H1 (cell line): ENCODE measurements around the gene ACE. TPM values are rescaled to one million over a fixed set of nuclear protein-coding genes. Genes with fewer than 3 reads are reported as not detected.

ENCODE experiments used
- CHD7 ChIP-seq: fragments of 300-600 bp; sonication (generic); IDR thresholded peaks from 2 replicates; pipeline ENCODE4 v1.7.1; 2012; ENCODE audit warnings: low read length, moderate library complexity, mild to moderate bottlenecking, inconsistent platforms; ENCODE audit not compliant: insufficient replicate concordance
- polyA plus RNA-seq, 7 experiments: library from polyadenylated mRNA; depleted of rRNA in 3 of 7; stranded (reverse) in 5 of 7; unstranded in 2 of 7; fragments of >200 nt in 5 of 7; fragments of 200-250 nt in 2 of 7; gene quantifications; 1 replicate in 5 of 7; 2 replicates in 1 of 7; 4 replicates in 1 of 7; pipeline versions ENCODE4 v1.2.1 to v1.2.3, GENCODE V29; 2011 to 2013; ENCODE audit warnings: missing spikeins in 2 of 7, mixed read lengths in 2 of 7
- total RNA-seq: library from RNA; stranded (reverse); fragmentation: NEBNext Ultra II Directional; extraction: Animal tissue kit (Norgen Biotek cat#: 25700); gene quantifications from 2 replicates; pipeline ENCODE4 v1.2.1, GENCODE V29; 2021

The ACE gene
- total and polyA plus RNA-seq, 2 of the 8 experiments (the other 6 are each of a cell fraction or from before 2014, with no cell fraction given): 2.5 to 5.5 TPM

GRCh38 chr17:63429766-63430165 is 47.1 kb upstream of the ACE start (continued):
- no peak for TF ChIP-seq CHD7
